T-helper 2 cell treated with Interferon-gamma antibody and Interleukin-4, amounts not matched to agents 100 ng/mL and 5 ng/mL, for 36 hours (primary cell): ENCODE measurements around the gene ZIC3. TPM values are rescaled to one million over a fixed set of nuclear protein-coding genes. Genes with fewer than 3 reads are reported as not detected.

ENCODE experiments used
- intact Hi-C: fragments of 100-400 bp; cut with micrococcal nuclease; formaldehyde crosslinking; loops from one replicate; pipeline ENCODE4 v1.15.1; 2023
- total RNA-seq: library from RNA; stranded (reverse); gene quantifications from 2 replicates; pipeline ENCODE4 v1.2.3, GENCODE V29; 2022

ZIC3 gene
- total RNA-seq, 1 donor from 2014 or later = not detected

- intact Hi-C loops = loop anchor here (2.0 kb wide), 1 partner anchor 149 kb away; no protein-coding TSS in a partner anchor
Measured at GRCh38 chrX:137573324-137574101, 7.6 kb downstream of the ZIC3 start.

- intact Hi-C loops = loop anchor here (2.0 kb wide), 1 partner anchor 149 kb away; no protein-coding TSS in a partner anchor
Measured at GRCh38 chrX:137574102-137574783, 8.3 kb downstream of the ZIC3 start.

- intact Hi-C loops = loop anchor here (2.0 kb wide), 1 partner anchor 150 kb away; no protein-coding TSS in a partner anchor
Measured at GRCh38 chrX:137574784-137575293, 8.9 kb downstream of the ZIC3 start.

- intact Hi-C loops = loop anchor here (2.0 kb wide), 1 partner anchor 151 kb away; no protein-coding TSS in a partner anchor
Measured at GRCh38 chrX:137575596-137576255, 9.8 kb downstream of the ZIC3 start.

GRCh38 chrX:137587151-137587550 lies 21.2 kb downstream of the ZIC3 start:
- intact Hi-C loops = no loop called here

GRCh38 chrX:137600769-137601168 lies 34.8 kb downstream of the ZIC3 start:
- intact Hi-C loops = no loop called here
